Left renal pelvis (tissue), 4 donors: ENCODE measurements around the gene FAM219B. TPM values are rescaled to one million over a fixed set of nuclear protein-coding genes. Genes with fewer than 3 reads are reported as not detected.

Experiments used
- DNase-seq, 4 donors: peaks; one replicate each; pipeline ENCODE4 v3.0.0-alpha.2; 2013; ENCODE audit warnings: low read depth in 4 of 4, low spot score in 3 of 4
- polyA plus RNA-seq, 4 donors: library from polyadenylated mRNA; unstranded; fragments of 120-200 nt; gene quantifications; one replicate each; pipeline ENCODE4 v1.2.1, GENCODE V29; 2013; ENCODE audit not compliant: insufficient read length in 4 of 4

Gene FAM219B
- polyA plus RNA-seq, 4 donors, result 49.9 to 57.9 (median 53.2) TPM

GRCh38 chr15:74878273-74878672, 28.4 kb downstream of the FAM219B start:
- no peak for DNase-seq

GRCh38 chr15:74873756-74874424, 32.8 kb downstream of the FAM219B start:
- no peak for DNase-seq

GRCh38 chr15:74873036-74873755, 33.5 kb downstream of the FAM219B start, which contains the start of gene SCAMP2:
Gene SCAMP2, minus strand, starts transcription at chr15:74873365. Its CDS starts 110 bp downstream, at chr15:74873255.
- DNase-seq, result peak; percentile 88 to 93 (median 91)

GRCh38 chr15:74872702-74873035, 34.0 kb downstream of the FAM219B start:
- no peak for DNase-seq

GRCh38 chr15:74870436-74871215, 36.0 kb downstream of the FAM219B start:
- no peak for DNase-seq

- no peak for DNase-seq
Measured at GRCh38 chr15:74869726-74870407, 36.8 kb downstream of the FAM219B start.

- DNase-seq, result no peak
Measured at GRCh38 chr15:74869372-74869725, 37.3 kb downstream of the FAM219B start.

GRCh38 chr15:74868059-74868458, 38.6 kb downstream of the FAM219B start:
- DNase-seq, result no peak

GRCh38 chr15:74867466-74868038, 39.1 kb downstream of the FAM219B start:
- DNase-seq, result no peak

GRCh38 chr15:74866090-74866489, 40.6 kb downstream of the FAM219B start:
- no peak for DNase-seq

- no peak for DNase-seq
Measured at GRCh38 chr15:74865316-74865715, 41.3 kb downstream of the FAM219B start.

GRCh38 chr15:74864296-74864695, 42.4 kb downstream of the FAM219B start:
- DNase-seq, result no peak

- no peak for DNase-seq
Measured at GRCh38 chr15:74863239-74864056, 43.2 kb downstream of the FAM219B start.

GRCh38 chr15:74858369-74858740, 48.3 kb downstream of the FAM219B start:
- no peak for DNase-seq

- no peak for DNase-seq
Measured at GRCh38 chr15:74857671-74858368, 48.8 kb downstream of the FAM219B start.

- no peak for DNase-seq
Measured at GRCh38 chr15:74857082-74857655, 49.5 kb downstream of the FAM219B start.

- DNase-seq, result no peak
Measured at GRCh38 chr15:74856537-74856936, 50.1 kb downstream of the FAM219B start.

GRCh38 chr15:74855857-74856256, 50.8 kb downstream of the FAM219B start:
- no peak for DNase-seq

GRCh38 chr15:74854453-74855022, 52.1 kb downstream of the FAM219B start:
- DNase-seq, result no peak
